Rectal smooth muscle tissue (tissue), 1 donor: ENCODE measurements around the gene WWOX.

Source experiments
- H3K27ac ChIP-seq: one replicate; pipeline ENCODE4 v1.7.0; 2013; ENCODE audit warnings: low read depth, low read length, inconsistent platforms
- H3K27me3 ChIP-seq: one replicate; pipeline ENCODE4 v1.7.0; 2013; ENCODE audit warnings: low read length; ENCODE audit not compliant: control insufficient read depth, insufficient read depth
- H3K36me3 ChIP-seq: one replicate; pipeline ENCODE4 v1.7.0; 2013; ENCODE audit warnings: low read length; ENCODE audit not compliant: control insufficient read depth, insufficient read depth
- H3K4me1 ChIP-seq: one replicate; pipeline ENCODE4 v1.7.0; 2013; ENCODE audit warnings: low read length; ENCODE audit not compliant: control insufficient read depth, insufficient read depth
- H3K4me3 ChIP-seq: one replicate; pipeline ENCODE4 v1.7.0; 2013; ENCODE audit warnings: low read length
- H3K9ac ChIP-seq: one replicate; pipeline ENCODE4 v1.7.0; 2013; ENCODE audit warnings: low read length

Gene WWOX

DNA sequence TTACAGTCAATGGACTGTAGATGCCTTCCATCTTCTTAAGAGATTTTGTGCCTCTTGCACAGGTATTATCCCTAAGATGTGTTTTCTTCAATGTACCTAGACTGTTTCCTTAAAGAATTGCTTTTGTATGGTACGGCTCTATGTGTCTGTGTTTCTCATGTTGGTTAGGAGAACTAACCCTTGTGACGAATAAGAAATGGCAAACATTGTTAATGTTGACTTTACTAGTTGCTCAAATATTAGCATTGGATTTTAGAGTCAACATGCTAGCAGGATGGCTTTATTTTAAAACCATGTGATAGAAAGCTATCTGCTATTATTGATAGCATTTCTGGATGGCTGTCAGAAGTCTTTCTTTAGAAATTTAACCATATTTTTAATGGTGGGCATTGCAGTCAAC lies 34.5 kb downstream of the WWOX start:
- Histone ChIP-seq H3K4me3 (no peak overlapping the region), H3K36me3 (no peaks in the 10 kb centered on the region), H3K27ac (no peak overlapping the region), H3K27me3 (no peaks in the 10 kb centered on the region), H3K4me1 (no peaks in the 10 kb centered on the region), H3K9ac (no peak overlapping the region)

- no peaks in the 10 kb centered on the region for H3K4me1 ChIP-seq
- no peaks in the 10 kb centered on the region for H3K27me3 ChIP-seq
- H3K36me3 ChIP-seq = no peaks in the 10 kb centered on the region
- H3K27ac ChIP-seq = no peak overlapping the region
- no peak overlapping the region for H3K9ac ChIP-seq
- no peak overlapping the region for H3K4me3 ChIP-seq
Observed at GRCh38 chr16:78134944-78135619, 35.6 kb downstream of the WWOX start.

DNA sequence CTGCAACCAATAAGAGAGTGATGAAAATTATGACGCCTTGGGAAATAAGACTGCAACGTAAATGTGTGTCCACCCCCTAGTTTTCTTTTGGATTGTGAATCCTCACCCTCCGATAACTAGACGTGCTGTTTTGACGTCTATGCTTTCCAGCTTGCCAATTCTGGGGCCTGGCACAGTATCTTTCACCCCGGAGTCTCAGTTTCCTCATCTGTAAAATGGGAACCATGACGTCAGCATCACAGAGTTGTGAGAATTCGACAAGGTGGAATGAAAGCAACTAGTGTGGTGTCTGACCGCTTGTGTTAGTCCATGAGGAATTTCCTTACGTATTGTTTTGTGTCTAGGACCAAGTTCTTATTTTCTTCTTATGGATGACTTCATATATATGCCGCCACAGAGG lies 37.7 kb downstream of the WWOX start:
- Histone ChIP-seq H3K27ac (no peak overlapping the region), H3K4me1 (no peaks in the 10 kb centered on the region), H3K4me3 (no peak overlapping the region), H3K27me3 (no peaks in the 10 kb centered on the region), H3K36me3 (no peaks in the 10 kb centered on the region), H3K9ac (no peak overlapping the region)

GRCh38 chr16:78137782-78138616 lies 38.5 kb downstream of the WWOX start:
- no peaks in the 10 kb centered on the region for H3K4me1 ChIP-seq
- no peaks in the 10 kb centered on the region for H3K36me3 ChIP-seq
- no peak overlapping the region for H3K4me3 ChIP-seq
- no peak overlapping the region for H3K9ac ChIP-seq
- no peaks in the 10 kb centered on the region for H3K27me3 ChIP-seq
- H3K27ac ChIP-seq = no peak overlapping the region

GRCh38 chr16:78140818-78141466 lies 41.5 kb downstream of the WWOX start:
- no peaks in the 10 kb centered on the region for H3K4me1 ChIP-seq
- no peaks in the 10 kb centered on the region for H3K27me3 ChIP-seq
- no peak overlapping the region for H3K4me3 ChIP-seq
- no peak overlapping the region for H3K27ac ChIP-seq
- no peak overlapping the region for H3K9ac ChIP-seq
- H3K36me3 ChIP-seq = no peaks in the 10 kb centered on the region

DNA sequence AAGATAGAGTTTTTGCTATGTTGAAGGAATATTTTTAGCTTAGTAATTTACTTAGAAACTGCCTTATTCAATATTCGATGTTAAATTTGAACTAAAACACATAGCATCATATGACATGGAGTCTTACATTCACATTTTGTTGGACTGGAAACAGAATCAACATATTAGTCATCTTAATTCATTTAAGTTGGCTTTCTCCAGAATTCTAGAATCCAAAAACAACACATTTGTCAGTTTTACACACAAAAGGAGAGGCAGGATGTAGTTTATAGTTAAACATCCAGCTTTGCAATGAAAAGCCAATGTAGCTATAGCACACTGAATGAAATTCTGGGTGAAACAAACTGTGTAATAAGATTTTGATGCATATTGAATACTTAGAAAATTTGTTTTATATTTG lies 43.3 kb downstream of the WWOX start:
- Histone ChIP-seq H3K27ac (no peak overlapping the region), H3K36me3 (no peaks in the 10 kb centered on the region), H3K4me1 (no peaks in the 10 kb centered on the region), H3K9ac (no peak overlapping the region), H3K4me3 (no peak overlapping the region), H3K27me3 (no peaks in the 10 kb centered on the region)

DNA sequence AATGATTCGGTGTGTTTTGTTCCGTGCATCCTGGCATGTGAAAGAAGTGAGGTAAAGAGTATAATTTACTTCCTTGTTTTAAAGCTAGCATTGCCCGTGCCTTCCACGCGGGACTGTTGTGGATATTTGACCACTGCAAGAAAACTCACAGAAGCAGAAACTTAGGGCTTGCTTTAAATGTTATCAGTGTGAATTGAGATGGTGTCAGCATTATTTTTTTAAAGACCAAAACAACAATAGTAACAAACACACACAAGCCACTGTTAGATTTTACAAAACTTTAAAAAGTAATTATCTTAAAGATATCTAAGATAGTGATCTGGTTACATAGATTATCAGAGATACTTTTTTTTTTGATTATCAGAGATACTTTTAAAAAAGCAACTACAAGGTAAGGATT lies 47.4 kb downstream of the WWOX start:
- H3K9ac ChIP-seq = no peak overlapping the region

GRCh38 chr16:78147911-78148401 lies 48.5 kb downstream of the WWOX start:
- Histone ChIP-seq H3K4me3 (no peak overlapping the region), H3K27ac (no peak overlapping the region), H3K9ac (no peak overlapping the region)

More for the DNA sequence above, 47.4 kb downstream of the WWOX start:
- H3K27me3 ChIP-seq = no peaks in the 10 kb centered on the region
- no peak overlapping the region for H3K4me3 ChIP-seq
- no peaks in the 10 kb centered on the region for H3K4me1 ChIP-seq
- no peaks in the 10 kb centered on the region for H3K36me3 ChIP-seq
- no peak overlapping the region for H3K27ac ChIP-seq

DNA sequence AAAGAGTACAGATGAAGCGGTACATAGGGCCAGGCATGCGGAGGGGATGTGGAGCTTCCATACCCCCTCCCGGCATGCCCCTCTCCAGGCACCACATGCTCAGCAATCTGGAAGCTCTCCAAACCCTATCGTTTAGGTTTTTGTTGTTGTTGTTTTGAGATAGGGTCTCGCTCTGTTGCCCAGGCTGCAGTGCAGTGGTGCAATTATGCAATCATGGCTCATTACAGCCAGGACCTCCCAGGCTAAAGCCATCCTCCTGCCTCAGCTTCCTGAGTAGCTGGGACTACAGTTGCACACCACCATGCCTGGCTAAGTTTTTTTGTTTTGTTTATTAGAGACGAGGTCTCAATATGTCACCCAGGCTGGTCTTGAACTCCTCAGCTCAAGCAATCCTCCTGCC lies 50.8 kb downstream of the WWOX start:
- no peaks in the 10 kb centered on the region for H3K36me3 ChIP-seq
- H3K4me1 ChIP-seq = no peaks in the 10 kb centered on the region
- H3K27ac ChIP-seq = no peak overlapping the region
- no peaks in the 10 kb centered on the region for H3K27me3 ChIP-seq
- no peak overlapping the region for H3K4me3 ChIP-seq
- H3K9ac ChIP-seq = no peak overlapping the region

More at GRCh38 chr16:78147911-78148401, 48.5 kb downstream of the WWOX start:
- no peaks in the 10 kb centered on the region for H3K36me3 ChIP-seq
- no peaks in the 10 kb centered on the region for H3K27me3 ChIP-seq
- no peaks in the 10 kb centered on the region for H3K4me1 ChIP-seq

DNA sequence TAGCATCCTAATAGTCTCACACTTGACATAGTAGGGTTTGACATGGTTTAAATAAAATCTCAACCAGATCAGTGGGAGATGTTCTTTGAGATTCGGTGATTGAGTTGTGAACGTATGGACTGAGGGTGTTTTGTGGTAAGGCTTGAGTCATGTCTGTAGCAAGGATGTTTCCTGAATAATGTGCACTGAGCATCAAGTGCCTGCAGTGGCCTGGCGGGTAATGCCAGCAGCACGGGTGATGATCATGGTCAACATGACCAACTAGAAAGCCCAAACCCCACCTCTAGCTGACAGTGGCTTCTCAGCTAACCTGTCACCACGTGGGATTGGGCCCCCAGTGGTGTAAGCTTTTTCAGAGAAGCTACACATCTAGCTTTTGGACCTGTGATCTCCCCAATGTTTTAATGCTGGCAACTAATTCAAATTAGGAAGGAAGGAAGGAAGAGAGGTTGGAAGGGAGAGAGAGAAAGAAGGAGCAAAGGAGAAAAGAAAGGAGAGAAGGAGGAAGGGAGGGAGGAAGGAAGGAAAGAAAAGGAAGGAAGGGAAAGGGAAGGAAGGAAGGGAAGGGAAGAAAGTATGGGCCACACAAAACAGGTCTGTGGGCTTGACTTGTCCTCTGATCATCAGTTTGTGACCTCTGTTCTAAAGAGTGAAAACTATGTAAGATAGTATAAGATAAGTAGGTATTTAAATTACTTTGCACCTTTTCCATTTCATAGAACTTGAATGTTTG lies 55.4 kb downstream of the WWOX start:
- H3K4me3 ChIP-seq = no peak overlapping the region
- no peak overlapping the region for H3K9ac ChIP-seq
- no peaks in the 10 kb centered on the region for H3K36me3 ChIP-seq
- no peak overlapping the region for H3K27ac ChIP-seq
- H3K4me1 ChIP-seq = no peaks in the 10 kb centered on the region
- no peaks in the 10 kb centered on the region for H3K27me3 ChIP-seq

DNA sequence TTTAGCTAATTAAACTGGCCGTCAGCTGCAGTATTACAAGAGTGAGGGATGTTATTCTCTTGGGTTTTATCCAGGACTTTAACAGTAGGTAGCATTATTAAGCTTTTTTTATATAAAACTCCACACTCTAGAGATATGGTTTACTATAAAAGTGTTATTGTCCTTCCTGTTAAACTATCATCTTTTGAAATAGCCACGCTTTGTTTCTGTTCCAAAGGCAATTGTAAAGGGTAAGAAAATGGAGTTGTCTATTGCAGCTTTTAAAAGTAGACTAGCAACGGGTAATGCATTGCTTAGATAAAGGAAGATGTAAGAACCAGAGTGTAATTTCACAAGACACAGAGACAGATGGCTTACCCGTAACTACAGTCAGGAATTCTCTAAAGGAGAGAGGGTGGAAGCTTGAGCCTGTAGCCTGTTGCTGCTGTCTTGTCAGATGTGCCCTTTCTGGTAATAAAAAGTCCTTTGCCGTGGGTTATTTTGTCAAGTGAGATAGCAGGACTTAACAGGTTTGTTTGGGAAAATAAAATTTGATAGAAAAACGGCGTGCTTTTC lies 56.4 kb downstream of the WWOX start:
- H3K4me3 ChIP-seq = no peak overlapping the region
- no peak overlapping the region for H3K9ac ChIP-seq
- H3K4me1 ChIP-seq = no peaks in the 10 kb centered on the region
- H3K36me3 ChIP-seq = no peaks in the 10 kb centered on the region
- no peaks in the 10 kb centered on the region for H3K27me3 ChIP-seq
- no peak overlapping the region for H3K27ac ChIP-seq
